GM18909 (cell line): Measurements from ENCODE around the gene NOL11.
"Not testable (repeated sequence)": the region's sequence is repeated elsewhere in the genome, so short reads cannot be mapped to it uniquely, and the experiment has no call there.

Source experiments
- ATAC-seq: cut with Tn5 transposase; IDR thresholded peaks from one replicate; pipeline ENCODE4 v1.9.1; 2021; ENCODE audit warnings: mild to moderate bottlenecking; ENCODE audit not compliant: unreplicated experiment, poor library complexity

The NOL11 gene

DNA sequence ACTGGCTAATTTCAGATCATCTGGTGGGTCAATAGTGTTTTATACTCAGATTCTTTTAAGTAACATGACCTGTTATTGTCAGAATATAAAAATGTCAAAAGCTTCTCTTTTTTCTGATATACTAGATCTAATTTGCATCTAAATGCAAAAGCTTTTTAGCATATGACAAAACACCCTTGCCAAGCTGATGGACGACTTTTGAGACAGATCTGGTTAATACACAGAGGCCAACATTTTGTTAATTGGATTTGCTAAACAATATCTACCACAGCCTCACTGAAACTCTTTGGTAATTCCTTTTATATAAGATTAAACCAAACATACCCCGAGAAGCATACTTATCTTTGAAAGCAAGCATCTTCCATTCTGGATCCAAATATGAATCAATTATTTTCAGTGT, 10.3 kb upstream of the NOL11 start:
- no peak for ATAC-seq

DNA sequence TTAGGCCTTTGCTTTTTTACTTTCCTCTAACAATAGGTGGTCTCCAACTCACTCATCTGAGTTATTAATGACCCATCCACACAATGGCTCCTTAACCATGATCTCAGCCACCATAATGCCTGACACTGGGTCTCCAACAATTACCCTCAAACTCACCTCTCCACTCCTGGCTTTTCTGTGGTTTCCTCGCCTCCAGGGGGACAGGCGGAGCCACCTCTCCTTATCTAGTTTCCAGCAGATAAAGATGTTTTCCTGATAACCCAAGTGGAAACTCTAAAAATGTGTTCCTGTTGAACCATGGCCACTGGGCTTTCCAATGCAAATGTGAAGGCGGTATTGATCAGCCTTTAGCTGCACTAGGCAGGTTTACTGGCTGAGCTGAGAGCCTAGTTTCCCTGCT, 9.4 kb upstream of the NOL11 start:
- no peak for ATAC-seq

DNA sequence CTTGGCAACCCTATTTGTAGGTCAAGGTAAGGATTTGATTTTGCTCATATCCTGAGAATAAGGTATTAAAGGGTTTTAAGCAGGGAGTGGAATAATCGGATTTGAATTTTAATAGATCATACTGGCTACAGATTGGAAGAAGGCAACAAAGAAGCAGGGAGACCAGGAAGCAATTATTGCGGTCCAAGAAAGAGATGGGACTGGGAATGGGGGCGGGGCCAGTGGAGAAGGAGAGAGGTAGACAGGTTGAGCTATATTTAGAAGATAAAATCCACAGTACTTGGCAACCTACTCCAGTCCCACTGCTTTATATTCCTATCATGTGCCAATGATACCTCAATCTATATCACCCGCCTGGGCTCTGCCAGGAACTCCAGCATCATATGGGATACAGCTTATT, 5.8 kb upstream of the NOL11 start:
- ATAC-seq, result no peak

DNA sequence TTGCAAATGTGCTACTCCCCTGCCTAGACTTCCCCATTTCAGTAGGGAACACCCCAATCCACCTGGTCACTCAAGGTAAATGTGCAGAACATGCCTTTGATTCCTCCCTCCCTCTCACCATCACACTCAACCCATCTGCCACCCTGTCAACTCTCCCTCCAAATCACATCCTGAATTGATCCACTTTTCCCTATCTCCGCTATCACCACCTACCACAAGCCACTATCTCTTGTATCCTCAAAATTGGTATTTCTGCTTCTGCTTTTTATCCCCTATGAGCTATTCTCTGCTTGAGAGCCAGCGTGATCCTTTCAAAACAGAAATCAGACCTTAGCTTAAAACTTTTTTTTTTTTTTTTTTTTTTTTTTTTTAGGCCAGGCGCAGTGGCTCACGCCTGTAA, 5.4 kb upstream of the NOL11 start:
- no peak for ATAC-seq

DNA sequence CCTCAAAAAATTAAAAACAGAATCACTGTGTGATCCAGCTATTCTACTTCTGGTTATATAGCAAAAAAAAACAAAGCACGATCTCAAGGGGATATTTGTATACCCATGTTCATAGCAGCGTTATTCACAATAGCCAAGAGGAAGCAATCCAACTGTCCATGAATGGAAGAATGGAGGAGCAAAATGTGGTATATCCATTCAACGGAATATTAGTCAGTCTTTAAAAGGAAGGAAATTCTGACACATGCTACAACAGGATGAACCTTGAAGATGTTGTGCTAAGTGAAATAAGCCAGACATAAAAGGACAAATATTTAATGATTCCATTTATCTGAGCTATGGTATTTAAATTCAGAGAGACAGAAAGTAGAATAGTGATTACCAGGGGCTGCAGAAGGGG, 4.6 kb upstream of the NOL11 start:
- no peak for ATAC-seq

DNA sequence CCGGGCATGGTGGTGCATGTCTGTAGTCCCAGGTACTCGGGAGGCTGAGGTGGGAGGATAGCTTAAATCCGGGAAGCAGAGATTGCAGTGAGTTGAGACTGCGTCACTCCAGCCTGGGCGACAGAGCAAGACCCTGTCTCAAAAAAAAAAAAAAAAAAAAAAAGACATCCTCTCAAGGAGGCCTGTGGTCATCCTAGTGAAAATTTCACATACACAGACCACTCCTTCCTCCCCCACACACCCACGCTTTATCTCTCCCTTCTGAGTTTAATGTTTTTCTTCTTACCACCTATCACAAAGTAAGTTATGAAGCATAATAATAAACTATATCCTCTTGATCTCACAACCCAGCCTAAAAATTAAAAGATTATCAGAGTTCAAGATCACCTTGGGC, 1.3 kb upstream of the NOL11 start:
- ATAC-seq, result no peak

DNA sequence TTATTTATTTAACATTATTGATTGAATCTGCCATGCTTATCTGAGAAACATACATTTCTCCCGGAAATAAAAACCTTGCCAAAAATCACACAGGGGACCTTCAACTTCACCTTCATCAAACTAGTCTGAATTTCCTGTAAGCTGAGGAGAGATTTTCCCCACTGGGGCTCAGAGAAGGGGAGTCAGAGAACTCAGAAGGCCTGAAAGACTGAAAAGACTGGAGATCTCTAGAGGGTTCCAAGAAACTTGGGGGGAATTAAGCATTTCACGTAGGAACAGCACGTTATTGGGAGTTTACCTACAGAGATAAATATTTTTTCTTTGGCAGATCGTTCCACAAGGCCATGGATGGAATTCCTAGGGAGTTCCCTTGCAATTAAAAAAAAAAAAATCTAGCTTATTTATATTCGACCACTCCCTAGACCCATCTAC, 528 bp upstream of the NOL11 start:
- ATAC-seq, result peak; percentile 0

DNA sequence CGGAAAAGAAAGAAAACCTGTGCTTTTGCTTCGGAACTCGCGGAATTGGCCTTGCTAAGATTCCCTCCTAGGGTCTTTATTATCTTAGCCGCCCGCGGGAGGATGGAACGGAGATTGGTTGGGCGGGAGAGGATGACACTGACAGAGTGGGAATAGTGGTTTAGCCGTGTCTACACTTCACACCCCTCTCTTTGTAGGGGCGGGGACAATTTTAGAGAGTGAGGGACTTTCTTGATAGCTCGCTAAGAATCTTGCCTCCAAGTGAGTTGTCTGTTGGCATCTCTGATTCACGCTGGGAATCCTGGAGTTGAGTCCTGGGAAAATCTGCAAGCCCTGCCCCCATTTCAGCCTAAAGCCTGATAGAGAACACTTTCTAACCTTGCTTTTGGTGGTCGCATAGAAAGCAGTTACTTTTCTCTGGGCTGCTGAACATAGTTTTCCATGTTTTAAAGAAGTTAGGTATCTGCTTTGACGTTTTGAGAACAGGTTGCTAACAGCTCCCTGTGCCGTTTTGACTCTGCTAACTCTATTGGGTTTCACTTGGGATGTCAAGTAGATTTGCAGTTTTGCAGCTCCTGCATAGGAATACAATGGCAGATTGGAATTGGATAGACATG, 697 bp downstream of the NOL11 start:
- peak; percentile 1 for ATAC-seq

DNA sequence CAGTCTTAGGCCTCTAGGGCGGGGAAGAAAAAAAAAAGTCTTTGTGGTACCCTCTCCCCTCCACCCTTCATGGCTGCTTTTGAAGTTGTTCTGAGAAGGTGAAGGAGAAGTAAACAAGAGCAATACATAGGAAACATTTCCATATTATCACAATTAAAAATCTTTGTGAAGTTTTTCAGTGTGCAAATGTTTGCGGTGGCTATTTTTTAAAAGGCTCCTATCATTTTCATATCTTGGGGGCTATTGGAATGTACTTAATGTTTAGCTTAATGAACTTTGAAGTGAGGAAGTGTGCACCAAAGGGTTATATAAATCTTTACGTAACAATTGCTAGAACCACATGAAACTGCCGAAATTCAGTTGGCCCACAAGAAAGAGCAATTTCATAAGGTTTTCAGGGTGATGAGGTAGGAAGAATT, 7.6 kb downstream of the NOL11 start:
- no peak for ATAC-seq

DNA sequence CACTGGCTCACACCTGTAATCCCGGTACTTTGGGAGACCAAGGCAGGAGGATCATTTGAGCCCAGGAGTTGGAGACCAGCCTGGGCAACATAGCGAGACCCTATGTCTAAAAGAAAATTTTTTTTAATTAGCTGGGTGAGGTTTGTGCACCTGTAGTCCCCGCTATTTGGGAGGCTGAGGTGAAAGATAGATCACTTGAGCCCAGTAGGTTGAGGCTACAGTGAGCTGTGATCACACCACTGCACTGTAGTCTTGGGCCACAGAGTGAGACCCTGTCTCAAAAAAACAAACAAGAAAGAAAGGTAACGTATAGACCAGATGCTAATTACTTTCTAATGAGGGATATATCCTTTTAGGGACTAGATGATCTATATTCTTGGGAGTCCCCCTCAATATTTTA, 8.1 kb downstream of the NOL11 start:
- no peak for ATAC-seq

DNA sequence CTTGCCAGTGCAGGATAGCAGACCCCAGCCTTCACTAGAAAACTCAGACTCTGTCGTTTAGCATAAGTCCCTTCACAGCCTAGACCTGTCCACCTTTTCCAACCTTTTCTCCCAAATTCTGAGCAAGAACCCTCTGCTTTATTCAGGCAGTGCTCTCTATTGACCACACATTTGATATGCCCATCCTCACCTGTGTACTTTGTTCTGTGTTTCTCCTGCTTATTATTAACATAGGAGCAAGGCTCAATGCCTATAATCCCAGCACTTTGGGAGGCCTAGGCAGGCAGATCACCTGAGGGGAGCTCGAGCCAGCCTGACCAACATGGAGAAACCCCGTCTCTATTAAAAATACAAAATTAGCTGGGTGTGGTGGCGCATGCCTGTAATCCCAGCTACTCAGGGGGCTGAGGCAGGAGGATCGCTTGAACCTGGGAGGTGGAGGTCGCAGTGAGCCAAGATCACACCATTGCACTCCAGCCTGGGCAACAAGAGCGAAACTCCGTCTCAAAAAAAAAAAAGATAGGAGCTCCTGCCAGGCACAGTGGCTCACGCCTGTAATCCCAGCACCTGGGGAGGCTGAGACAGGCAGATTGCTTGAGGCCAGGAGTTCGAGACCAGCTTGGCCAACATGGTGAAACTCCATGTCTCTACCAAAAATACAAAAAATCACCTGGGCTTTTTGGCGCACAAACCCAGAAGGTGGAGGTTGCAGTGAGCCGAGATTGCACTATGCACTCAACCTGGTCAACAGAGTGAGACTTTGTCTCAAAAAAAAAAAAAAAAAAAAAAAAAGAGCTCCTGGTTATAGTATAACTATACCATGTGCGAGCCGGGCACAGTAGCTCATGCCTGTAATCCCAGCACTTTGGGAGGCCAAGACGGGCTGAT, 9.7 kb downstream of the NOL11 start:
- not testable (repeated sequence) for ATAC-seq

DNA sequence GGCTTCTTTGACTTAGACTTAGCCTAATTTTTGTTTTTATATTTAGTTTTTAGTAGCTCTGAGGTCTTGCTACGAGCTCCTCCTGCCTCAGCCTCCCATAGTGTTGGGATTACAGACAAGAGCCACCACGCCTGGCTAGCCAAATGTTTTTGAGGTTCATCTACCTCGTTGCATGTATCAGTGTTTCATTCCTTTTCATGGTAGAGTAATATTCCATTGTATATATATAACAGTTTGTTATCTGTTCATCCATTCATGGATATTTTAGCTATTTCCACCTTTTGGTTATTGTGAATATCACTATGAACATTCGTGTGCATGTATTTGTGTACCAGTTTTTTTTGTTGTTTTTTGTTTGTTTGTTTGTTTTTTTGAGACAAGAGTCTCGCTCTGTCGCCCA, 12.2 kb downstream of the NOL11 start:
- no peak for ATAC-seq

DNA sequence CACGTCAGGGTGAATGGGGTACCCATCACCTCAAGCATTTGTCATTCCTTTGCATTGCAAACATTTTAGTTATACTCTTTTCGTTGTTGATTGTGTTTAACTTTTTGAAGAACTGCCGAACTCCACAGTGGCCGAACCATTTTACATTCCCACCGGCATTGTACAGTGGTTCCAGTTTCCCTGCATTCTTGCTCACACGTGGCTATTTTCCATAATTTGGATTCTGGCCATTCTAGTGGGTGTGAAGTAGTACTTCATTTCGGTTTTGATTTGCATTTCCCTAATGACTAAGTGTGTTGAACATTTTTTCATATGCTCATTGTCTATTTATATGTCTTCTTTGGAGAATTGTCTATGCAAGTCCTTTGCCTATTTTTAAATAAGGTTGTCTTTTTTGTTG, 13.0 kb downstream of the NOL11 start:
- no peak for ATAC-seq

DNA sequence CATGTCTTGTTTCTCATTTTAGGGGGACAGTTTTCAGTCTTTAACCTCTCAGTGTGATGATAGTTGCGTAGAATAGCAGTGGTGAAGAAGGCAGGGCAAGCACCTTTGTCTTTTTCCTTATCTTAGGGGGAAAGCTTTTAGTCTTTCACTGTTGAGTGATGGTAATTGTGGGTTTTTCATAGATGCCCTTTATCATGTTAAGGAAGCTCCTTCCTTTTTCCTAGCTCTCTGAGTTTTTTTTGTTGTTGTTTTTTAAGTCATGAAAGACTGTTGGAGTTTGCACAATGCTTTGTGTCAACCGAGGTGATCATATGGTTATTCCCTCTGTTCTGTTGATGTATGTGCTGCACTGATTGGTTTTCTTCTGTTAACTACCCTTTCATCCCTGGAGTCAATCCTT, 15.7 kb downstream of the NOL11 start:
- ATAC-seq, result no peak

DNA sequence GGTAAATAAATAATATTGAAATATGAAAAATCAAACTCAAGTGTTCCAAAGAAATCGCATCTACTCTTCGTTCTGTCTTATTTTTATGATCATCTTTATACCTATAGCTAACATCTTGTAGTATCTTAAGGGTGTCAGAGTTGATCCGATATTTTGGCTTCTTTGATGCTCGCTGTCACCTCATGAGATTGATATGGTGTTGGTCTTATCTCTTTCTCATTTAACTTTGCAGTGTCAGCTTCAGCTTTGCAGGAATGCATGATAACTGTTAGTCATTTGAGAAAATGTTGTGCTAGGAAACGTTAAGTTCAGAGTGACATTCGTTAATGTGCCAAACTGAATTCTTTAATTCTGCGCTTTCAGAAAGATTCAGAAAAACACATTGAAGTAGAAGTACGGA, 19.4 kb downstream of the NOL11 start:
- no peak for ATAC-seq

DNA sequence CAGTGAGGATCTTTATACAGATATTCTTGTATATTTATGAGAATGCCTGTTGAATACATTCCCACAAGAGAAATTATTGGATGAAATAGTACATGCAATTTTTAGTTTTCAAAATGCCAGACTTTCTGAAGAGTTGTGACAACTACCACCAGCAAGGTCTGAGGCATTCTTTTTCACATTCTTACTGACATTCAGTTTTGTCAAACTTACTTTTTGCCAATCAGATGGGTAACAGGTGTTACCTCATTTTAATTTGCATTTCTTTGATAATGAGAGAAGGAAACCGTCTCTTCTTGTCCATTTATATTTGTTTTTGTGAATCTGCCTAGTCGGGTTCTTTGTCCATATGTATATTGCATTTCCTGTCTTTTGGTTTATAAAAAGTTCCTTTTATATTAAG, 24.3 kb downstream of the NOL11 start:
- ATAC-seq, result no peak

DNA sequence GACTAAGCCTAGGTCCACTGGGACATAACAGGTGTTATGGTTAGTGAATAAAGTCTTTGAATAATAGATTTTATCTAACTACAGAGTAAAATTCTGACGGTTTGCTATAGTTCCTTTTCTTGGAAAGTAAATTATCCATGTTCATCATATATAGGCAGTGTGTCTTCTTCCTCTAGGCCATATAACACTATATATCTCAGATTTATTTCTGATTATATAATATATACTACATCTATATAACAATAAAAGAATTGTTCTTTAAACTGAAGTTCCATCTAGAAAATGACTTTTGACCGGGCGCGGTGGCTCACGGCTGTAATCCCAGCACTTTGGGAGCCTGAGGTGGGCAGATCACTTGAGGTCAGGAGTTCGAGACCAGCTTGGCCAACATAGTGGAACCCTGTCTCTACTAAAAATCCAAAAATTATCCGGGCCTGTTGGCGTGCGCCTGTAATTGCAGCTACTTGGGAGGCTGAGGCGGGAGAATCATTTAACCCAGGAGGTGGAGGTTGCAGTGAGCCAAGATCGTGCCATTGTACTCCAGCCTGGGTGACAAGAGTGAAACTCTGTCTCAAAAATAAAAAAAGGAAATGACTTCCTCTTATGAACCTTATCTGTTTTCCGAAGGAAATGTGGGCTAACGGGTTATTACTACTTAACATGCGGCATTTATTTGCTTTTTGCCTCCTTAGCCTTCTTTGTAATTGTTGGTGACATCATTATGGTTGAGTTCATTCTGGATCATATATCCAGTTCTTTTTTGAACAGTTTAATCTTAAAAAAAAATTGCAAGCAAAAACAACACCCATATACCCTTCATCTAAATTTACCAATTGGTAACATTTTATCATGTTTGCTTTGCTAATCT, 29.2 kb downstream of the NOL11 start:
- ATAC-seq, result no peak

DNA sequence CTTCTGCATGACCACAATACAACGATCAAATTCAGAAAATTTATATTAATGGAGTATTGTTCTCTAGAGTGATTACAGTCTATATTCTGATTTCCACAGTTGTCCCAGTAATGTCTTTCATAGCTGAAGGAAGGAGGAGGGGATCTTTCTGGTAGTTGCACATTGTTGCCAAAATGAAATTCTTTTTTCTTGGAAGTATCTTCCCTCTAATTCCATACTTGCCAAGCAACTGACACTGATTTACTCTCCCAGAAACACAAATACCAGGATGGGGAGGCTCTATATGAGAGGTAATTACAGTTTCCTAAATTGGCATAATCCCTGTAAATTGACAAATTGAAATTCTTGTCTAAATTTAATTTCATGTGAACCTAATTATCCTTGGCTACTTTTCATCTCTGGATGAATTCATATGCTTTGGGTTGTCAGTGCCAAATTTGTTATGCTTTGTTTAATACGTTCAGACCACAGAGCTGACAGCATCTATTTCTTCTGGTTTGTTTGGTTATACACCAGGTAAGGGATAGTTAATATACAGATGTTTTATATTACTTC, 30.0 kb downstream of the NOL11 start:
- ATAC-seq, result no peak

DNA sequence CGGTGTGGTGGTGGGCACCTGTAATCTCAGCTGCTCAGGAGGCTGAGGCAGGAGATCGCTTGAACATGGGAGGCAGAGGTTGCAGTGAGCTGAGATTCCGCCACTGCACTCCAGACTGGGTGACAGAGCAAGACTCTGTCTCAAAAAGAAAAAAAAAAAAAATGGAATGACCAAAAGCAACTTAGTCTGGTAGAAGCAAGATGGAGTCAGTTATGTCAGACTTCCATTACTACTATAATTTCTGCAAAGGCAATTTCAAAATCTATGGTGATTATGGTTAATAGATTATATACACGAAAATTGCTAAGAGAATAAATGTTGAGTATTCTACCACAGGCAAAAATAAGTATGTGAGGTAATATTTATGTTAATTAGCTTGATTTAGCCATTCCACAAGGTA, 32.3 kb downstream of the NOL11 start:
- ATAC-seq, result no peak

DNA sequence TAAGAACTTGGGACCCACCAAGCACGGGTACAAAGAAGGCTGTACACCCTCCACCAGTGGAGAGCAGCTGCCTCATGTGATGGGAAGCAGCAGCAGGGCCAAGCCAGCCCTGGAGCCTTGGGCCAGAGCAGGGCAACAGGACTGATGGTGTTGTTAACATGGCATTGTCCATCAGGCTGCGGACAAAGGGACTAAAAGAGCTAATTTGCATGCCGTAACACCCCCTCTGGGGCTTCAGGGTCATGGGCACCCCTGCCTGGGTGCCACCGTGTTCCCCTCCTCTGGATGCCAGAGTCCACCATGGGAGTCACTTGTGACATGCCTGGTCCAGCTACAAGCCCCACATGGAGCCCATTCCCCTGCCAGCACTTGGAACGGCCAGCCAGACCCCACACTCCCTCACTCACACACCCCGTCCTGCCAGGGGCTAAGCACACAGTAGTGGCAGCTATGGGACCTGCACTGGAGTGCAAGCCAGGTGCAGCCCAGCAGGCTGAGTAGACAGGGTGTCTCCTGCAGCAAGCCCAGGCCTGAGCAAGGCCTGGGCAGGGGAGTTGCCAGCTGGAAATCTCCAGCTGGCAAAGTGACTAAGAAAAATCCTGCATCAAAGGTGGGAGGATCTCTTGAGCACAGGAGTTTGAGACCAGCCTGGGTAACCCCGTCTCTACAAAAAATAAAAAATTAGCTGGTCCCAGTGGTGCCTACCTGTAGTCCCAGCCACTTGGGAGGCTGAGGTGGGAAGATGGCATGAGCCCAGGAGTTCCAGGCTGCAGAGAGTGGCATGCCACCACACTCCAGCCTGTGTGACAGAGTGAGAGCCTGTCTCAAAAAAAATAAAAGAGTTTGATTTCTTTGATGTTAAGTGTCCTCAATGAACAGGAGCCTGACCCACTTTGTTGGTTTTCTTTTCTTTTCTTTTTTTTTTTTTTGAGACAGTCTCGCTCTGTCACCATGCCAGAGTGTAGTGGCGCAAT, 33.7 kb downstream of the NOL11 start:
- ATAC-seq, result no peak
